SK-N-MC (cell line): ENCODE data around the gene GLI3.

Source experiments
- EZH2 ChIP-seq: fragments of 200-600 bp; sonication (generic); IDR thresholded peaks from one replicate; pipeline ENCODE4 v1.6.1; 2017; ENCODE audit warnings: antibody characterized with exemption
- POLR2AphosphoS5 ChIP-seq: IDR thresholded peaks from 2 replicates; pipeline ENCODE4 v1.6.1; 2012; ENCODE audit warnings: mild to moderate bottlenecking, low read depth, low read length, borderline replicate concordance

GRCh38 chr7:41984888-41985287 lies 252.1 kb downstream of the GLI3 start:
- no peak for TF ChIP-seq POLR2AphosphoS5
- TF ChIP-seq EZH2 = no peak
